ENCODE measurements around the gene CDH3. TPM values are rescaled to one million over a fixed set of nuclear protein-coding genes. Genes with fewer than 3 reads are reported as not detected.

CDH3 gene
- total and polyA plus RNA-seq, 2 donors (not counting 1 experiment from before 2014, with no cell fraction given) = 0.14 TPM; not detected in 1

DNA sequence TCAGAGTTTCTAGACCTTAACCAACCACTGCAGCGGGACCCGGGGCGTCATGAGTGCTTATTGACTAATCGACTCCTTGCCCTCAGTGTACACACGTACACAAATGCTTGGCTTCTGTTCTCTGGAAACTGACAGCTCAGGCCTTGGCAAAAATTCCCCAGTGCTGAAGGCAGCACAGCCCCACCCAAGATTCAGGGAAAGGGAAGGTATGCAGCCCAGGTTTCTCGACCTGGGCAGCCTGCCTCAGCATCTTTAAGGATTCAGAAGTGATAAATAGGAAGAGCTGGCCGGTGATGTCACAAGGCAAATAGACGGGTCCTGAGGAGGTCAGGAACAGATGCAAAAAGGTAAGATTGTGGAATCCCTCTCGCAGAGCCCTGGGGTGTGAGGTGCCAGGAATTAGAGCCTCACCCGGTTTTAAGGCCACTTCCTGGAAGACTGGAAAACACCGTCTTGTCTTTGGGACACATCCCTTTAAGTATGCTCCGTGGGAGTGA lies 9.0 kb upstream of the CDH3 start:
- H3K4me2 ChIP-seq (ENCODE audit: extremely low read depth, insufficient read depth, low read length) = no peak overlapping the region
- TF ChIP-seq, protein P1, sequence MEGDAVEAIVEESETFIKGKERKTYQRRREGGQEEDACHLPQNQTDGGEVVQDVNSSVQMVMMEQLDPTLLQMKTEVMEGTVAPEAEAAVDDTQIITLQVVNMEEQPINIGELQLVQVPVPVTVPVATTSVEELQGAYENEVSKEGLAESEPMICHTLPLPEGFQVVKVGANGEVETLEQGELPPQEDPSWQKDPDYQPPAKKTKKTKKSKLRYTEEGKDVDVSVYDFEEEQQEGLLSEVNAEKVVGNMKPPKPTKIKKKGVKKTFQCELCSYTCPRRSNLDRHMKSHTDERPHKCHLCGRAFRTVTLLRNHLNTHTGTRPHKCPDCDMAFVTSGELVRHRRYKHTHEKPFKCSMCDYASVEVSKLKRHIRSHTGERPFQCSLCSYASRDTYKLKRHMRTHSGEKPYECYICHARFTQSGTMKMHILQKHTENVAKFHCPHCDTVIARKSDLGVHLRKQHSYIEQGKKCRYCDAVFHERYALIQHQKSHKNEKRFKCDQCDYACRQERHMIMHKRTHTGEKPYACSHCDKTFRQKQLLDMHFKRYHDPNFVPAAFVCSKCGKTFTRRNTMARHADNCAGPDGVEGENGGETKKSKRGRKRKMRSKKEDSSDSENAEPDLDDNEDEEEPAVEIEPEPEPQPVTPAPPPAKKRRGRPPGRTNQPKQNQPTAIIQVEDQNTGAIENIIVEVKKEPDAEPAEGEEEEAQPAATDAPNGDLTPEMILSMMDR (conservative IDR thresholded peaks at IDR 0.05 in 1 of 2, IDR thresholded peaks at IDR 0.05 in 1 of 2; ENCODE audit: low read depth in 1 of 2, low read length in 2 of 2) = no peak
- TF ChIP-seq EZH2 (IDR thresholded peaks at IDR 0.05; ENCODE audit: low read length, missing control alignments) = no peak
- no peaks in the 10 kb centered on the region for H3K4me1 ChIP-seq (ENCODE audit: control insufficient read depth, extremely low read depth, insufficient read depth, low read length)
- H3K9ac ChIP-seq (ENCODE audit: insufficient read depth, low read length) = no peak overlapping the region
- H3K4me3 ChIP-seq (replicated peaks in 1 of 4; ENCODE audit: control extremely low read depth in 1 of 4, insufficient read depth in 1 of 4, low read depth in 3 of 4, low read length in 4 of 4) = no peak overlapping the region
- H4K20me1 ChIP-seq (ENCODE audit: control insufficient read depth, extremely low read depth, insufficient read depth, low read length) = no peaks in the 10 kb centered on the region
- H3K9me3 ChIP-seq (ENCODE audit: control insufficient read depth, insufficient read depth, low read depth, low read length) = no peaks in the 10 kb centered on the region
- no peak overlapping the region for H3K27ac ChIP-seq (ENCODE audit: insufficient read depth, low read length)
- no peak overlapping the region for H2AFZ ChIP-seq (ENCODE audit: low read length)
- H3K36me3 ChIP-seq (ENCODE audit: control insufficient read depth, insufficient read depth, low read length) = no peaks in the 10 kb centered on the region
- peak in 1 of 2 donors; percentile 66 for DNase-seq (ENCODE audit: low read depth in 2 of 2)
- H3K79me2 ChIP-seq (ENCODE audit: control insufficient read depth, insufficient read depth, low read length) = no peaks in the 10 kb centered on the region
- H3K27me3 ChIP-seq (ENCODE audit: control insufficient read depth, insufficient read depth, low read length) = no peaks in the 10 kb centered on the region

DNA sequence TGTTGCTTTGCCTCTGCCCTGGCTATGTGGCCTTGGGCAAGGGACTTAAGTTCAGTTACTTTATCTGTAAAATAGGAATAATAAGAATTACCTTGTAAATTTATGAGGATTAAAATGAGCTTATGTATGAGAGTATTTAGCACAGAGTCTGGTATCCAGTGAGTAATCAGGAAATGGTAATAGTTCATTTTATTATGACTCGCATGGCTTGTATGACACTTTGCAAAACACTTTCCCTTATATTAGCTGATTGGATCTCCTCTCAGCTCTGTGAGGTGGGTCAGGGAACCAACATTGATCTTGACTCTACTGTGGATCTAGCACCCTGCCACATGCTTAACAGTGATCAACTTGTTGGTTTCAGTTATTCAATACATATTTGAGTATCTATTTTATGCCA lies 8.3 kb upstream of the CDH3 start:
- Histone ChIP-seq H3K9ac (ENCODE audit: insufficient read depth, low read length) (no peak overlapping the region), H3K79me2 (ENCODE audit: control insufficient read depth, insufficient read depth, low read length) (no peaks in the 10 kb centered on the region), H3K4me3 (replicated peaks in 1 of 4; ENCODE audit: control extremely low read depth in 1 of 4, insufficient read depth in 1 of 4, low read depth in 3 of 4, low read length in 4 of 4) (no peak overlapping the region), H3K9me3 (ENCODE audit: control insufficient read depth, insufficient read depth, low read depth, low read length) (no peaks in the 10 kb centered on the region), H3K27ac (ENCODE audit: insufficient read depth, low read length) (no peak overlapping the region), H2AFZ (ENCODE audit: low read length) (no peak overlapping the region), H3K4me2 (ENCODE audit: extremely low read depth, insufficient read depth, low read length) (no peak overlapping the region), H3K27me3 (ENCODE audit: control insufficient read depth, insufficient read depth, low read length) (no peaks in the 10 kb centered on the region), H3K36me3 (ENCODE audit: control insufficient read depth, insufficient read depth, low read length) (no peaks in the 10 kb centered on the region), H3K4me1 (ENCODE audit: control insufficient read depth, extremely low read depth, insufficient read depth, low read length) (no peaks in the 10 kb centered on the region), H4K20me1 (ENCODE audit: control insufficient read depth, extremely low read depth, insufficient read depth, low read length) (no peaks in the 10 kb centered on the region)
- DNase-seq (ENCODE audit: low read depth in 2 of 2) = peak in 1 of 2 donors; percentile 67
- TF ChIP-seq EZH2 (IDR thresholded peaks at IDR 0.05; ENCODE audit: low read length, missing control alignments) = no peak
- TF ChIP-seq, protein P1 (conservative IDR thresholded peaks at IDR 0.05 in 1 of 2, IDR thresholded peaks at IDR 0.05 in 1 of 2; ENCODE audit: low read depth in 1 of 2, low read length in 2 of 2) = no peak

DNA sequence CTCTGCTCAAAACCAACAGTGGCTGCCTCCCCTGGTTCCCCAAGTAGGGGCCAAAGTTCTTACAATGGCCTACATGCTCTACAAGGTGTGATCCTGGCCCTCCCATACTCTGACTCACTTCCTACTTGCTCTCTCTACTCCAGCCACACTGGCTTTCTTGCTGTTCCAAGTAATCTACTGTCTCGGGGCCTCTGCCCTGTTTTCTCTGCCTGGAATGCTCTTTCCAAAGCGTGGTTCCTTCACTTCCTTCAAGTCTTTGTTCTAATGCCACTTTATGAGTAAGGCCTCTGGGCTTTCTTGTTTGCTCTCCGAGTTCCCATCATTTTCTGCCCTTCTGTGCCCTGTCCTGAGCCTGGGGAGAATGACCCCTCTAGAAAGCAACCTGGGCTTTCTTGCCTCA lies 4.1 kb upstream of the CDH3 start:
- Histone ChIP-seq H2AFZ (ENCODE audit: low read length) (no peak overlapping the region), H3K9me3 (ENCODE audit: control insufficient read depth, insufficient read depth, low read depth, low read length) (no peaks in the 10 kb centered on the region), H3K9ac (ENCODE audit: insufficient read depth, low read length) (no peak overlapping the region), H3K79me2 (ENCODE audit: control insufficient read depth, insufficient read depth, low read length) (no peaks in the 10 kb centered on the region), H3K36me3 (ENCODE audit: control insufficient read depth, insufficient read depth, low read length) (no peaks in the 10 kb centered on the region), H3K4me1 (ENCODE audit: control insufficient read depth, extremely low read depth, insufficient read depth, low read length) (no peaks in the 10 kb centered on the region), H3K27ac (ENCODE audit: insufficient read depth, low read length) (no peak overlapping the region), H3K27me3 (ENCODE audit: control insufficient read depth, insufficient read depth, low read length) (peaks cover 15% of the 10 kb centered on the region), H4K20me1 (ENCODE audit: control insufficient read depth, extremely low read depth, insufficient read depth, low read length) (no peaks in the 10 kb centered on the region), H3K4me3 (replicated peaks in 1 of 4; ENCODE audit: control extremely low read depth in 1 of 4, insufficient read depth in 1 of 4, low read depth in 3 of 4, low read length in 4 of 4) (no peak overlapping the region), H3K4me2 (ENCODE audit: extremely low read depth, insufficient read depth, low read length) (no peak overlapping the region)
- DNase-seq (ENCODE audit: low read depth in 2 of 2) = peak in 1 of 2 donors; percentile 80
- TF ChIP-seq, protein P1 (conservative IDR thresholded peaks at IDR 0.05 in 1 of 2, IDR thresholded peaks at IDR 0.05 in 1 of 2; ENCODE audit: low read depth in 1 of 2, low read length in 2 of 2) = no peak
- no peak for TF ChIP-seq EZH2 (IDR thresholded peaks at IDR 0.05; ENCODE audit: low read length, missing control alignments)
